Ishikawa (cell line): ENCODE data around the gene ACOT12.

Source experiments
- EGR1 ChIP-seq: IDR thresholded peaks from 2 replicates; pipeline ENCODE4 v1.6.1; 2012
- RAD21 ChIP-seq: IDR thresholded peaks from 2 replicates; pipeline ENCODE4 v1.6.1; 2012; ENCODE audit warnings: low read depth
- TF ChIP-seq, protein P1 (sequence below): IDR thresholded peaks from 2 replicates; pipeline ENCODE4 v1.6.1; 2012; ENCODE audit warnings: low read depth, mild to moderate bottlenecking
- TF ChIP-seq, protein P2 (sequence below): IDR thresholded peaks from 2 replicates; pipeline ENCODE4 v1.6.1; 2012

DNA sequence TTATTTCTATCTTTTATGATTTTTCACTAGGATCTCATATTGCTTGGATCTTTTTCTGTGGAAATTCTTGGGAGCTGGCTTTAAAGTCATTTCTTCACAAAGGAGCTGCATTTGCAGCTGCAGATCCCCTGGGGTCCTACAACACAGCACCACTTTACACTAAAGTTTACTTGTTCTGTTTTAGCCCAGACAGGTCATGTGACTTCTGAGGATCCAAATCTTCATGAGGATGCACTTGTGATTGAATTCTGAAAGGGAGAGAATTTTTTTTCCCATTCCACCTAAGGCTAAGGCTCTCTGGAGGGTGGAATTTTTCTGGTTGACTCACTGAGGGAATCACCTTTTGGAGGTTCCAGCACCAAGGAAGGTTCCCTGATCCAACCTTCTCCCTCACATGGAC lies 43.4 kb downstream of the ACOT12 start:
- no peak for TF ChIP-seq RAD21
- no peak for TF ChIP-seq EGR1
- TF ChIP-seq, protein P1, sequence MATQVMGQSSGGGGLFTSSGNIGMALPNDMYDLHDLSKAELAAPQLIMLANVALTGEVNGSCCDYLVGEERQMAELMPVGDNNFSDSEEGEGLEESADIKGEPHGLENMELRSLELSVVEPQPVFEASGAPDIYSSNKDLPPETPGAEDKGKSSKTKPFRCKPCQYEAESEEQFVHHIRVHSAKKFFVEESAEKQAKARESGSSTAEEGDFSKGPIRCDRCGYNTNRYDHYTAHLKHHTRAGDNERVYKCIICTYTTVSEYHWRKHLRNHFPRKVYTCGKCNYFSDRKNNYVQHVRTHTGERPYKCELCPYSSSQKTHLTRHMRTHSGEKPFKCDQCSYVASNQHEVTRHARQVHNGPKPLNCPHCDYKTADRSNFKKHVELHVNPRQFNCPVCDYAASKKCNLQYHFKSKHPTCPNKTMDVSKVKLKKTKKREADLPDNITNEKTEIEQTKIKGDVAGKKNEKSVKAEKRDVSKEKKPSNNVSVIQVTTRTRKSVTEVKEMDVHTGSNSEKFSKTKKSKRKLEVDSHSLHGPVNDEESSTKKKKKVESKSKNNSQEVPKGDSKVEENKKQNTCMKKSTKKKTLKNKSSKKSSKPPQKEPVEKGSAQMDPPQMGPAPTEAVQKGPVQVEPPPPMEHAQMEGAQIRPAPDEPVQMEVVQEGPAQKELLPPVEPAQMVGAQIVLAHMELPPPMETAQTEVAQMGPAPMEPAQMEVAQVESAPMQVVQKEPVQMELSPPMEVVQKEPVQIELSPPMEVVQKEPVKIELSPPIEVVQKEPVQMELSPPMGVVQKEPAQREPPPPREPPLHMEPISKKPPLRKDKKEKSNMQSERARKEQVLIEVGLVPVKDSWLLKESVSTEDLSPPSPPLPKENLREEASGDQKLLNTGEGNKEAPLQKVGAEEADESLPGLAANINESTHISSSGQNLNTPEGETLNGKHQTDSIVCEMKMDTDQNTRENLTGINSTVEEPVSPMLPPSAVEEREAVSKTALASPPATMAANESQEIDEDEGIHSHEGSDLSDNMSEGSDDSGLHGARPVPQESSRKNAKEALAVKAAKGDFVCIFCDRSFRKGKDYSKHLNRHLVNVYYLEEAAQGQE = no peak
- TF ChIP-seq, protein P2, sequence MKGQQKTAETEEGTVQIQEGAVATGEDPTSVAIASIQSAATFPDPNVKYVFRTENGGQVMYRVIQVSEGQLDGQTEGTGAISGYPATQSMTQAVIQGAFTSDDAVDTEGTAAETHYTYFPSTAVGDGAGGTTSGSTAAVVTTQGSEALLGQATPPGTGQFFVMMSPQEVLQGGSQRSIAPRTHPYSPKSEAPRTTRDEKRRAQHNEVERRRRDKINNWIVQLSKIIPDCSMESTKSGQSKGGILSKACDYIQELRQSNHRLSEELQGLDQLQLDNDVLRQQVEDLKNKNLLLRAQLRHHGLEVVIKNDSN = no peak
